Aorta (tissue), 5 donors: ENCODE results near the gene ACVR1B. TPM values are rescaled to one million over a fixed set of nuclear protein-coding genes. Genes with fewer than 3 reads are reported as not detected.

Experiments used
- ATAC-seq: fragments of 200-7000 bp; cut with Tn5 transposase; one replicate; pipeline ENCODE4 v1.9.1; 2022; ENCODE audit warnings: moderate library complexity; ENCODE audit not compliant: low FRiP score
- DNase-seq, 2 donors: peaks; one replicate each; pipeline ENCODE4 v3.0.0-alpha.2; 2020
- H3K27ac ChIP-seq, 2 donors: one replicate each; pipeline ENCODE4 v1.5.1; 2013; ENCODE audit warnings: low read length in 2 of 2, mild to moderate bottlenecking in 2 of 2, moderate library complexity in 2 of 2, control low read depth in 1 of 2, inconsistent platforms in 1 of 2, low read depth in 1 of 2
- H3K27me3 ChIP-seq, 2 donors: one replicate each; pipeline ENCODE4 v1.6.1; 2013; ENCODE audit warnings: control low read depth in 1 of 2, low read length in 1 of 2, mild to moderate bottlenecking in 1 of 2, moderate library complexity in 1 of 2; ENCODE audit not compliant: insufficient read depth in 2 of 2, control insufficient read depth in 1 of 2
- H3K36me3 ChIP-seq, 2 donors: one replicate each; pipeline ENCODE4 v1.6.1; 2013; ENCODE audit warnings: control low read depth in 1 of 2, low read length in 1 of 2, mild to moderate bottlenecking in 1 of 2; ENCODE audit not compliant: insufficient read depth in 2 of 2, control insufficient read depth in 1 of 2
- H3K4me1 ChIP-seq, 2 donors: one replicate each; pipeline ENCODE4 v1.6.1; 2013; ENCODE audit warnings: low read length in 2 of 2, control low read depth in 1 of 2, mild to moderate bottlenecking in 1 of 2, moderate library complexity in 1 of 2; ENCODE audit not compliant: insufficient read depth in 2 of 2, control insufficient read depth in 1 of 2
- H3K4me3 ChIP-seq, 2 donors: one replicate each; pipeline ENCODE4 v1.5.1; 2013; ENCODE audit warnings: low read length in 2 of 2, control low read depth in 1 of 2, mild to moderate bottlenecking in 1 of 2
- H3K9me3 ChIP-seq: one replicate; pipeline ENCODE4 v1.6.1; 2013; ENCODE audit warnings: mild to moderate bottlenecking, low read length; ENCODE audit not compliant: control insufficient read depth
- WGBS, 2 donors: extraction: QIAGEN DNeasy Blood & Tissue Kit; methylation state at CpG; one replicate each; pipeline ENCODE4 v1.1.7; 2013; 5-methylcytosine and 5-hydroxymethylcytosine counted together
- intact Hi-C, 2 donors: fragments of 100-400 bp; cut with DNase I; formaldehyde crosslinking; loops; one replicate each; pipeline versions ENCODE4 v1.14.2 to v1.15.0; 2022
- polyA plus RNA-seq, 2 donors: library from polyadenylated mRNA; stranded (reverse); fragments of 200-250 nt; gene quantifications; one replicate each; pipeline ENCODE4 v1.2.3, GENCODE V29; 2013
- total RNA-seq, 2 donors: library from RNA; stranded (reverse); fragmentation: NEBNext Ultra II Directional; extraction: Animal tissue kit (Norgen Biotek cat#: 25700); gene quantifications; one replicate each; pipeline ENCODE4 v1.2.1, GENCODE V29; 2021
- donor health status: healthy with polysubstance abuse.
- donor health status: Bipolar disorder and iron deficiency.
- donor health status: DM: no; HTN: no; CAD: no.
- donor health status: DM: no; HTN: no; CAD: no.
- donor health status: DM: yes; HTN: yes; CAD: no.

The ACVR1B gene
- total and polyA plus RNA-seq, 4 donors: 2.3 to 24.5 (median 15.4) TPM

DNA sequence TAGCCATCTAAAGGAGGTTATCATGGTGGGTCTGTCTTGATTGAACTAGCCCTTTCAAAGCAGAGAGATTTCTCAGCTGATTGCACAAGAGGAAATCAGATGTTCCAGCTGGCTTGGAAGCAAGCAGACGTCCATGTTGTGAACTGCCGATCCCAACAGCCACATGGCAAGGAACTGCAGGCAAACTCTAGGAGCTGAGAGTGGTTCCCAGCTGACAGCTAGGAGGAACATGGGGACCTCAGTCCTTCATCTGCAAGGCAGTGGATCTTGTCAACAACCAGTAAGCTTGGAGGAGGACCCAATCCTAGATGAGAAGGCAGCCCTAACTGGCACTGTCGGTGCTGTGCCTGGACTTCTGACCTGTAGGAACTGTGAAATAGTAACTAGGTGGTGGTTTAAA is 7.7 kb downstream of the ACVR1B start:
- Histone ChIP-seq H3K36me3 (peaks cover 0 to 3% of the 10 kb centered on the region in 2 donors), H3K4me3 (no peak overlapping the region), H3K9me3 (no peaks in the 10 kb centered on the region), H3K27me3 (no peaks in the 10 kb centered on the region), H3K27ac (no peak overlapping the region), H3K4me1 (peaks cover 0 to 4% of the 10 kb centered on the region in 2 donors)
- peak; percentile 56 for ATAC-seq
- DNase-seq: peak in 1 of 2 donors; percentile 52
- 35% methylated on average over 3 of the region's 3 CpGs for WGBS, 2 donors
- intact Hi-C loops: no loop called here

DNA sequence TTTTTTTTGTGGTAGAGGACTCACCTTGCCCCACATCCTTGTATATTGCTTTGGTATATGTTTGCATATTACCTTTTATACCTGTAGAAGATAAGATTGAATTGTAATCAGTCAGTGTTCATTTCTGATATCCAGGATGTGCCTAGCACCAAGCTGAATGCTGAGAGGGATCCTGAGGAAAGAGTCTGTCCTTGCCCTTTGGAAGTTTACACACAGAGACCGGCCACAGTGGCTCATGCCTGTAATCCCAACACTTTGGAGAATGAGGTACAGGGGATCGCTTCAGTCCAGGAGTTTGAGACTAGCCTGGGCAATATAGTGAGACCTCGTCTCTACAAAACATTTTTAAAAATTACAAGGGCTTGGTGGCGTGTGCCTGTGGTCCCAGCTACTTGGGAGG is 8.4 kb downstream of the ACVR1B start:
- 93 to 97% methylated on average over 4 of the region's 4 CpGs for WGBS, 2 donors
- H3K9me3 ChIP-seq: no peaks in the 10 kb centered on the region
- ATAC-seq: no peak
- no peak for DNase-seq
- intact Hi-C loops: no loop called here
- peaks cover 0 to 4% of the 10 kb centered on the region in 2 donors for H3K4me1 ChIP-seq
- H3K36me3 ChIP-seq: peaks cover 0 to 3% of the 10 kb centered on the region in 2 donors
- H3K4me3 ChIP-seq: no peak overlapping the region
- H3K27me3 ChIP-seq: no peaks in the 10 kb centered on the region
- no peak overlapping the region for H3K27ac ChIP-seq

DNA sequence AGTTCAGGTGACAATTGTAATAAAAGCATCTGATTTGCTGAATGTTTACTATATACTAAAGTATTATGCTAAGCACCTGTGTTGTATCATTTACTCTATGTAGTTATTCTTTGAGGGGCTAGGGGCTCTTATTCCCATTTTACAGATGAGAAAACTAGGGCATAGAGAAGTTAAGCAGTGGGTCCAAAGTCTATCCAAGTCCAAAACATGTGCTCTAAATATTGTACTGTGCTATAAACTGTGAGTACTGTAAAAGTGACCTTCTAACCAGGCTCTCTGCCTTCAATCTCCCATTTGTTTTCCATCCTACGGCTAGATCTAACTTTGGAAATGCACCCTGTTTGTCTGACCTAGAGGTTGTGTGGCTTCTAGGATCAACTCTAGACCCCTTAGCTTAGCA is 9.0 kb downstream of the ACVR1B start:
- no peaks in the 10 kb centered on the region for H3K27me3 ChIP-seq
- DNase-seq: no peak
- WGBS, 2 donors: 87 to 94% methylated on average over 1 of the region's 1 CpG
- no peaks in the 10 kb centered on the region for H3K9me3 ChIP-seq
- ATAC-seq: no peak
- no peak overlapping the region for H3K4me3 ChIP-seq
- H3K36me3 ChIP-seq: peaks cover 0 to 3% of the 10 kb centered on the region in 2 donors
- intact Hi-C loops: no loop called here
- H3K27ac ChIP-seq: no peak overlapping the region
- H3K4me1 ChIP-seq: peaks cover 0 to 2% of the 10 kb centered on the region in 2 donors

DNA sequence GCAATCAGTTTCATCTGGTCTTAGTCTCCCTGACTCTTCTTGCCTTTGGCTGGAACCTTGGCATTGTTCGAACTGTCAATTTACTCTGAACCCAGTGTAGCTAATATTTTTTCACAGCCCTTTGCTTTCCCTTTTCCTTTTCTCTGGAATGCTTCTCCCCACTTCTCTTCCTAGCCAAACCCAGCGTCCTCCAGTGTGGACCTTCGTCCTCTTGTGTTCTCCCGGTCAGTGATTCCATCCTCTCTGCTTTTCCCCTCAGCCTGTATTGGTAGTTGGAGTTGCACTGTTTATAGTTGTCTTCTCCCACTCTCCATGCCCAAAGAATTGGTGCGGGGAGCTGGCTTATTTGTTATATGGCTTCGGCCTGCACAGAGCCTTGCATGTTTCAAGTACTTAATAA is 9.4 kb downstream of the ACVR1B start:
- H3K27ac ChIP-seq: no peak overlapping the region
- DNase-seq (no peak), ATAC-seq (no peak)
- no peaks in the 10 kb centered on the region for H3K27me3 ChIP-seq
- peaks cover 0 to 2% of the 10 kb centered on the region in 2 donors for H3K4me1 ChIP-seq
- peaks cover 0 to 3% of the 10 kb centered on the region in 2 donors for H3K36me3 ChIP-seq
- intact Hi-C loops: no loop called here
- no peak overlapping the region for H3K4me3 ChIP-seq
- no peaks in the 10 kb centered on the region for H3K9me3 ChIP-seq
- WGBS, 2 donors: 93% methylated on average over 6 of the region's 6 CpGs

DNA sequence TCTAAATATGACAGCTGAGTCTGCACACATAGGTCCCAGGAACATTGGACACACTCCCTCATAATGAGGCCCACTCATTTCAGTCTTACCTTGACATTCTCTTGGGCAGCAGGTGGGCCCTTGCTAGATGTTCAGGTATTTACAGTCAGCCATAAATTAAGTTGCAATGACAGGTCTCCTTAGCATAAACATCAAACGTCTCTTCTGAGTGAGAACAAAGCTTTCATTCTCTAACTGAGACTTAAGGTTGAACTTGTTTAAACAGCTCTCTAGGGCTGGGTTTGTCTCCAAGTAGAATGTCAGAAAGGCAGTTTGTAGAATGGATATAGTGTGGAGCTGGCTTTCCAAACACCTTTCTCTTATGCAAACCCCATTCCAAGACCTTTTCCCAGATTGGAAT is 10.3 kb downstream of the ACVR1B start:
- Histone ChIP-seq H3K36me3 (peaks cover 0 to 3% of the 10 kb centered on the region in 2 donors), H3K4me3 (no peak overlapping the region), H3K27me3 (no peaks in the 10 kb centered on the region), H3K27ac (no peak overlapping the region), H3K9me3 (no peaks in the 10 kb centered on the region), H3K4me1 (peaks cover 0 to 2% of the 10 kb centered on the region in 2 donors)
- 20 to 21% methylated on average over 1 of the region's 1 CpG for WGBS, 2 donors
- DNase-seq (no peak), ATAC-seq (no peak)
- intact Hi-C loops: no loop called here

DNA sequence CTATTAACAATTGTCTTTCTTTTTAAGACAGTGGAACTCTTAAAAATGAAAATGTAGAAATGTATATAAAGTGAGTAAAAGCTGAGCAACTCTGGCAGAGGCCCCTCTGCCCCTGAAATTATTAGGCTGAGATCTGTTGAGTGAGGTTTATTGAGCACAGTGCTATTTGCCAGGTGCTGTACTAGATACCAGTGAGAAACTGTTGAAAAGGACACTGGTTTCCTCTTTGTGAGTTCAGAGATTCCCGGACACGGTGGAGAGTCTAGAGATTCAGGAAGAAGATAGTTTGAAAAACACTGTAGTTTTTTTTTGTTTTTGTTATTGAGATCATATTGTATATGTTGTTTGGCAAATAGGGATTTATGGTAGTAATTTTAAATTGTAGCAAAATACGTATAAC is 11.2 kb downstream of the ACVR1B start:
- intact Hi-C loops: no loop called here
- Histone ChIP-seq H3K4me3 (no peak overlapping the region), H3K4me1 (peaks cover 0 to 2% of the 10 kb centered on the region in 2 donors), H3K27me3 (no peaks in the 10 kb centered on the region), H3K9me3 (no peaks in the 10 kb centered on the region), H3K27ac (no peak overlapping the region), H3K36me3 (peaks cover 0 to 3% of the 10 kb centered on the region in 2 donors)
- ATAC-seq (no peak), DNase-seq (no peak)
- WGBS, 2 donors: 70 to 90% methylated on average over 3 of the region's 3 CpGs

DNA sequence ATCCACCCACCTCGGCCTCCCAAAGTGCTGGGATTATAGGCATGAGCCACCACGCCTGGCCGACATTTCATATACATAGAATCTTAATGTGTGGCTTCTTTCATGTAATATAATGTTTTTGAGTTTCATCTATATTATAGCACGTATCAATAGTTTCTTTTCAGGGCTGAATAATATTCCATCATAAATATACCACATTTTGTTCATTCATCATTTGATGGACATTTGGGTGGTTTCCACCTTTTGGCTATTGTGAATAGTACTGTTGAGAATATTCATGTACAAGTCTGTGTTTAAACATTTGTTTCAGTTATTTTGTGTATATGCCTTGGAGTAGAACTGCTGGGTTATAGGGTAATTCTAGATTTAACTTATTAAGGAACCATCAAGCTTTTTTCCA is 12.0 kb downstream of the ACVR1B start:
- 95 to 99% methylated on average over 4 of the region's 4 CpGs for WGBS, 2 donors
- H3K27ac ChIP-seq: no peak overlapping the region
- no peak for ATAC-seq
- intact Hi-C loops: no loop called here
- peaks cover 0 to 3% of the 10 kb centered on the region in 2 donors for H3K36me3 ChIP-seq
- peaks cover 0 to 2% of the 10 kb centered on the region in 2 donors for H3K4me1 ChIP-seq
- H3K4me3 ChIP-seq: no peak overlapping the region
- no peaks in the 10 kb centered on the region for H3K27me3 ChIP-seq
- DNase-seq: no peak
- no peaks in the 10 kb centered on the region for H3K9me3 ChIP-seq

DNA sequence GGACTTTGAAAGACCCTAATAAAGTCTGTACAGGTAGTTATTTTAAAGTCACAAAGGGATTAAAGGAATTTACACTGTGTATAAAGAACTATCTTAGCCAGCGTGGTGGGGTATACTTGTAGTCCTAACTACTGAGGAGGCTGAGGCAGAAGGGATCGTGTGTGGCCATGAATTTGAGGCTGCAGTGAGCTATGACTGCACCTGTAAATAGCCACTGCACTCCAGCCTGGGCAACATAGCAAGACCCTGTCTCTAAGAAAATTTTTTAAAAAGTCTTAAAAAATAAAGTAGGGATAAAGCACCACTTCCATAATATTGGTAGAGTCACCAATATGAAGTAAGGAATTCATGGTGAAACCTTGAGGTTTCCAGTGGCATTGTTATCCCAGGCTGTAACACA is 18.1 kb downstream of the ACVR1B start:
- peaks cover 6 to 15% of the 10 kb centered on the region in 2 donors for H3K4me1 ChIP-seq
- H3K4me3 ChIP-seq: no peak overlapping the region
- no peak overlapping the region for H3K27ac ChIP-seq
- no peaks in the 10 kb centered on the region for H3K36me3 ChIP-seq
- intact Hi-C loops: no loop called here
- no peak for DNase-seq
- H3K9me3 ChIP-seq: no peaks in the 10 kb centered on the region
- H3K27me3 ChIP-seq: no peaks in the 10 kb centered on the region
- WGBS, 2 donors: 94% methylated on average over 2 of the region's 2 CpGs
- ATAC-seq: no peak

DNA sequence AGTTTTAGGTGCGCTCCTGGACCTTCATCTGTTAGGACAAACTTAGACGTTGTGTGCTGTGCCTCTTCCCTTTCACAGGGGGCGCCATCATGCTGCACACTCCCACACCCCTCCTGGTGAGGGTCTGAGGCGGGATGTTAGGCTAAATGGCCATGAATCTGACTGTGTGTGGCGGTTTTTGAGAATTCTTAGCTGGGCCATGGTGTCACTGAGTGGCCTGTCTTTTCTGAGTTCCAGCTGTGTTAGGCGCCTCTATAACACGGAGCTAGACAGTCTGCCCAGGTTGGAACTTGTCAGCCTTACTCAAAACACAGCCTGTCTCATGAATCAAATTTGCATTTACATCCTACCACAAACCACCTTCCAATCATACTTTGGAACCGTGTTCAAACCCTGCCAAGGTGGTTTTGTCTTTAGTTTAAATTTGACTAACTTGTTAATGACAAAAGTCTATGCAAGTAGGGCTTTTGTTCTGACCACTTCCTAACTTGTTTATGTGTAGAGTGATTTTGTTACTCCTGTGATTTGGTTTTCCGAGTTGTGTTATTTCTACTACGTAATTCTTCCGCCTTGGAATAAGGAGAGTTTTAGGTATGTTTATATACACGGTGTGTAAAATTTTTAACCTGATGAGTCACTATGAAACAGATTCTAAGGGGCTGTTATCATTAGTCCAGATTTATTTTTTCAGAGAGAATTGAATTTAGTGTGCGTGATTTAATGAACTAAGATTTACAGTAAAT is 19.6 kb downstream of the ACVR1B start:
- DNase-seq (no peak), ATAC-seq (no peak)
- no peaks in the 10 kb centered on the region for H3K9me3 ChIP-seq
- no peak overlapping the region for H3K4me3 ChIP-seq
- intact Hi-C loops: no loop called here
- peaks cover 6 to 15% of the 10 kb centered on the region in 2 donors for H3K4me1 ChIP-seq
- no peak overlapping the region for H3K27ac ChIP-seq
- peaks cover 0 to 3% of the 10 kb centered on the region in 2 donors for H3K36me3 ChIP-seq
- H3K27me3 ChIP-seq: no peaks in the 10 kb centered on the region
- 62% methylated on average over 13 of the region's 13 CpGs for WGBS, 2 donors
